Spinal cord (tissue), 10 donors: Measurements from ENCODE around the gene CSNK1G3. TPM values are rescaled to one million over a fixed set of nuclear protein-coding genes. Genes with fewer than 3 reads are reported as not detected.
A peak's percentile ranks its signal among the peaks of the same experiment; 100 is the strongest.

Experiments used
- DNase-seq, 6 donors: peaks; one replicate each; pipeline versions ENCODE4 v3.0.0 to v3.0.0-alpha.2; 2013 to 2015; ENCODE audit warnings: low spot score in 6 of 6, low read depth in 4 of 6
- H3K27ac ChIP-seq: one replicate; pipeline ENCODE4 v1.5.1; 2013; ENCODE audit warnings: low read depth, low read length, control low read depth
- H3K27me3 ChIP-seq: one replicate; pipeline ENCODE4 v1.6.1; 2013; ENCODE audit warnings: low read length; ENCODE audit not compliant: control insufficient read depth, insufficient read depth
- H3K36me3 ChIP-seq: one replicate; pipeline ENCODE4 v1.6.1; 2013; ENCODE audit warnings: low read length; ENCODE audit not compliant: control insufficient read depth, insufficient read depth
- H3K4me1 ChIP-seq: one replicate; pipeline ENCODE4 v1.6.1; 2013; ENCODE audit warnings: low read length; ENCODE audit not compliant: control insufficient read depth, insufficient read depth
- H3K4me3 ChIP-seq: one replicate; pipeline ENCODE4 v1.5.1; 2013; ENCODE audit warnings: low read depth, low read length, control low read depth
- H3K9me3 ChIP-seq: one replicate; pipeline ENCODE4 v1.6.1; 2013; ENCODE audit warnings: low read length; ENCODE audit not compliant: control insufficient read depth, insufficient read depth
- WGBS: methylation state at CpG from one replicate; pipeline ENCODE4 v1.1.5; 2013; ENCODE audit warnings: missing lambda C conversion rate; ENCODE audit not compliant: insufficient coverage; 5-methylcytosine and 5-hydroxymethylcytosine counted together
- polyA plus RNA-seq, 2 donors: library from polyadenylated mRNA; unstranded; fragments of 120-200 nt; gene quantifications; one replicate each; pipeline ENCODE4 v1.2.1, GENCODE V29; 2013; ENCODE audit not compliant: insufficient read length in 2 of 2
- total RNA-seq, 2 donors: library from RNA; depleted of rRNA in 1 of 2; stranded (reverse); fragments of 120-200 nt in 1 of 2; fragments of >200 nt in 1 of 2; gene quantifications; one replicate each; pipeline versions ENCODE4 v1.2.3 to v1.2.4, GENCODE V29; 2013 to 2014
- donor health status: healthy.

Gene CSNK1G3
- total and polyA plus RNA-seq, 4 donors = 27.6 to 111 (median 54.6) TPM

DNA sequence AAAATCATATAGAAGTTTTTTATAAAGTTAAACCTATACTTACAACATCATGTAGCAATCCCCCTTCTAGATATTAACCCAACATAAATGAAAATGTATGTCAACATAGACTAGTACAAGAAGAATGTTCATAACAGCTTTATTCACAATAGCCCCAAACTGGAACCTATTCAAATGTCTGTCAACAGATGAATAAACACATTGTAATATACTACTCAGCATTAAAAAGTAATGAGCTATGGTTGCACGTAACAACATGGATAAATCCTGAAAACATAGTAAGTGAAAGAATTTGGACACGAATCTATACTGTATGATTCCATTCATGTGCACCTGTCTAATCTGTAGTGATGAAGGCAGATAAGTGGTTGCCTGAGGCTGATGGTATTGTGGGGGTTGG lies 73.9 kb downstream of the CSNK1G3 start:
- H3K4me1 ChIP-seq = no peaks in the 10 kb centered on the region
- H3K27me3 ChIP-seq = no peaks in the 10 kb centered on the region
- no peak overlapping the region for H3K27ac ChIP-seq
- H3K36me3 ChIP-seq = no peaks in the 10 kb centered on the region
- no peaks in the 10 kb centered on the region for H3K9me3 ChIP-seq
- DNase-seq = no peak
- H3K4me3 ChIP-seq = no peak overlapping the region
- WGBS = 100% methylated on average over 1 of the region's 2 CpGs

DNA sequence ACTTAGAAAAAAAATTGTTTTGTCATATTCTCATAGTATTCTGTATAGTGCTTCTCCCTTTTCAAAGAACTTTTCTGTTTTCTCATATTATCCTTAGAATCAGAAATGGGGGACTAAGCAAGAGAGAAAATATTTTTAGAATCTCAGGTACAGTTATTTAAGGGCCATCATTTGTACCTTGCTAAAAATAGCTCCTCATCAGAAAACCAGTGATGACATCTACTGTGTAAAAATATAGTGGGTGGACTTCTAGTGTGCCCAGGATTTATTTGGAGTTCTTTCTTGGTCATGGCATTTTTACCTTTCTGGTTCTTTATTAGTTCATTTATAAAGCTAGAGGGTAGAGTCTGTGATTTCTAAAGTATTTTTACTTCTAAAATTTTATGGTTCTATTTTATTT lies 82.5 kb downstream of the CSNK1G3 start:
- no peak overlapping the region for H3K27ac ChIP-seq
- H3K27me3 ChIP-seq = no peaks in the 10 kb centered on the region
- no peaks in the 10 kb centered on the region for H3K4me1 ChIP-seq
- H3K9me3 ChIP-seq = no peaks in the 10 kb centered on the region
- no peak for DNase-seq
- no peak overlapping the region for H3K4me3 ChIP-seq
- H3K36me3 ChIP-seq = no peaks in the 10 kb centered on the region

GRCh38 chr5:123597018-123597417 lies 85.0 kb downstream of the CSNK1G3 start:
- WGBS = no CpG with 5 or more reads among the region's 1 CpG
- Histone ChIP-seq H3K4me3 (no peak overlapping the region), H3K9me3 (no peaks in the 10 kb centered on the region), H3K27ac (no peak overlapping the region), H3K27me3 (no peaks in the 10 kb centered on the region), H3K4me1 (no peaks in the 10 kb centered on the region), H3K36me3 (no peaks in the 10 kb centered on the region)
- no peak for DNase-seq

DNA sequence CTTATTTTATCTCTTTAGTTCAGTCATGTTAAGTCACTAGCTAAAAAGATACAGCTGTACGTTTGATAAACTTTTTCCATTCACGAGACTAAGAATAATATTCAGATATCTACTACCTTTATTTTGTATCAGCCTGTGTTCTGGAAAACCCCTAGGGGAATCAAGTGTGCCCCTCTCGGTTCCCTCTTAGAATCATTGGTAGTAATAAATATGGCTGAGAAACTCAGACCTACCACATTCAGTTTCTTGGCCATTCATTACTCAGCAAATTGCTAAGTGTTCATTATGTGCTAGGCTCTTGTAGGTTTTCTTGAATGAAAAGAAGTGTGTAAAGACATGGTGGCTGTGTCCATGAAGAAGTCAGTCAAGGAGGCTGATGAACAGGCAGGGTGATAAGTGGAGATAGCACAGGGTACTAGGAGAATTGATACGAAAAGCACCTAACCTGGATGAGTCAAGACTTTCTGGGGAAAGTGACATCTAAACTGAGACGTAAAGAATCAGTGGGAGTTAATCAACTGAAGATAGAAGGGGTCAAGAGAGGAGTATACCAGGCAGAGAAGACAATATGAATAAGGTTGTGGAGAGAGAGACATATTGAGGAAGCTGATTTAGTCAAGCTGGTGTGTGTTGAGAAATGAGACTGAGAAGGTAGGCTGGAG lies 86.2 kb downstream of the CSNK1G3 start:
- DNase-seq = no peak
- Histone ChIP-seq H3K4me1 (no peaks in the 10 kb centered on the region), H3K9me3 (no peaks in the 10 kb centered on the region), H3K36me3 (no peaks in the 10 kb centered on the region), H3K4me3 (no peak overlapping the region), H3K27me3 (no peaks in the 10 kb centered on the region), H3K27ac (no peak overlapping the region)
- WGBS = 96% methylated on average over 2 of the region's 5 CpGs

DNA sequence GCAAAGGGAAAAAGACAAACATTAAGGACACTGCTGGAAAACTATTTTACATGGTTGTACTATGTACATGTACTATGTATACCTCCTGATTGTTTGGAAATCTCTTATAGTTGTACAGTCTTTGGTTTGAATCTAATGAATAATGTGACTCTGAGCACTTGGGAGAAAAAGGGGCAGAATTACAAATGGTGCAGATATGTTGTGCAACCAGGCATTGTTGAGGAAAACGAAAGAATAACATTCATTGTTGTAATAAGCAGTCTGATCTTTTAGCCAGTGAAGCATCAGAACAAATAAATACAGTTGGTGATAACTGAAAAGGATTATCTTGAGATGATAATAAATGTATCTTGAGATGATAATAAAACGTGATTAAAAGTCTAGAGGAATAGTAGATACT lies 87.2 kb downstream of the CSNK1G3 start:
- Histone ChIP-seq H3K36me3 (no peaks in the 10 kb centered on the region), H3K27me3 (no peaks in the 10 kb centered on the region), H3K4me1 (no peaks in the 10 kb centered on the region), H3K9me3 (no peaks in the 10 kb centered on the region), H3K4me3 (no peak overlapping the region), H3K27ac (no peak overlapping the region)
- DNase-seq = no peak
- no CpG with 5 or more reads among the region's 2 CpGs for WGBS

DNA sequence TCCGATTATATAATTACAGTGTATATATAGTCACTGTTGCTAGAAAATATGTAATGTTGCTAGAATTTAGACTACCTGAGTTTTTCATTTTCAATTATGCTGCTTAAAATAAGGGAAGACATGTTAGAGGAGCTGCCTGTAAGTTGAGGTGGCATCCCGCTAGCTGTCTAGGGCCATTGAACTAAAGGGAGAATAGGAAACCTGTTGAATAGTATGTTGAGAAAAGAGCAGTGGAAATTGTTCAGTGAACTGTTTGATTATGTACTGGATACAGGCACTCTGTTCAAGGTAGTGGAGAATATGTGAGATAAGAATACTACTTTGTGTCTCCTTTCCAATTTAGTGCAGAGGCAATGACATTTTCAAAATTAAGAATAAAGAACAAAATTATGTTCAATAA lies 89.6 kb downstream of the CSNK1G3 start:
- 100% methylated on average over 1 of the region's 2 CpGs for WGBS
- H3K4me3 ChIP-seq = no peak overlapping the region
- no peaks in the 10 kb centered on the region for H3K36me3 ChIP-seq
- no peak for DNase-seq
- H3K9me3 ChIP-seq = no peaks in the 10 kb centered on the region
- H3K27me3 ChIP-seq = no peaks in the 10 kb centered on the region
- no peak overlapping the region for H3K27ac ChIP-seq
- H3K4me1 ChIP-seq = no peaks in the 10 kb centered on the region

GRCh38 chr5:123605822-123606221 lies 93.8 kb downstream of the CSNK1G3 start:
- Histone ChIP-seq H3K9me3 (no peaks in the 10 kb centered on the region), H3K27ac (no peak overlapping the region), H3K27me3 (no peaks in the 10 kb centered on the region), H3K4me1 (no peaks in the 10 kb centered on the region), H3K36me3 (no peaks in the 10 kb centered on the region), H3K4me3 (no peak overlapping the region)
- no peak for DNase-seq

- 100% methylated on average over 1 of the region's 2 CpGs for WGBS
- H3K27ac ChIP-seq = no peak overlapping the region
- no peak for DNase-seq
- no peaks in the 10 kb centered on the region for H3K4me1 ChIP-seq
- H3K36me3 ChIP-seq = no peaks in the 10 kb centered on the region
- H3K4me3 ChIP-seq = no peak overlapping the region
- no peaks in the 10 kb centered on the region for H3K27me3 ChIP-seq
- H3K9me3 ChIP-seq = no peaks in the 10 kb centered on the region
Measured at GRCh38 chr5:123610209-123610608, 98.2 kb downstream of the CSNK1G3 start.

DNA sequence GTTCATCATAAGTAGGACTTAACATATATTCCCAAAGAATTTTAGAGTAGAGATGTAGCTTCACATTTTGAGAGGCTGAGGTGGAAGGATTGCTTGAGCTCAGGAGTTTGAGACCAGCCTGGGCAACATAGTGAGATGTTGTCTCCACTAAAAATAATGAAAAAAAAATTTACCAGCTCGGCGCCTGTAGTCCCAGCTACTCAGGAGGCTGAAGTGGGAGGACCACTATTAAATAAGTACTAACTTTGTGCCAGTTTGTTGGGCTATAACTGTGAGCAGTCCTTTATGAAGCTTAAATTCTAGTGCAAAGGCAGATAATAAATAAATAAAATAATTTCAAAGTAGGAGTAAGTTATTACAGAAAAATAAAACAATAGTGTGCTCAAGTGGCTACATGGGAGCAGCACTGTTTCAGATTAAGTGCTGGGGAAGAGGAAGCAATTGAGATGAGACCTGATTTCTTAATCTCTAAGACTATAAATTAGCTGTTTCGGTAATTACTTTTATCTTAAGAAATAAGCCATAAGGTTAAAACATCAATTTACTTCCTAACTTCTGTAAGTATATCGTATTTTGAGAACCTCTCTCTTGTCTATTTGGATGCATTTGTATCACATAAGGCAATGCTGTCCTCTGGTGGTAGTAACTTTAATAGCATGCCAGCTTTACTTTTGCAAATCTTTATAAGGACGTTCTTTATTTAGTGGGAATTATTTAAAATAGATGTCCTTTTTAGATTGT lies 98.9 kb downstream of the CSNK1G3 start:
- DNase-seq = peak; percentile 38 to 90 (median 59)
- Histone ChIP-seq H3K4me3 (no peak overlapping the region), H3K9me3 (no peaks in the 10 kb centered on the region), H3K4me1 (no peaks in the 10 kb centered on the region), H3K27me3 (no peaks in the 10 kb centered on the region), H3K27ac (no peak overlapping the region), H3K36me3 (no peaks in the 10 kb centered on the region)
- WGBS = no CpG with 5 or more reads among the region's 5 CpGs

DNA sequence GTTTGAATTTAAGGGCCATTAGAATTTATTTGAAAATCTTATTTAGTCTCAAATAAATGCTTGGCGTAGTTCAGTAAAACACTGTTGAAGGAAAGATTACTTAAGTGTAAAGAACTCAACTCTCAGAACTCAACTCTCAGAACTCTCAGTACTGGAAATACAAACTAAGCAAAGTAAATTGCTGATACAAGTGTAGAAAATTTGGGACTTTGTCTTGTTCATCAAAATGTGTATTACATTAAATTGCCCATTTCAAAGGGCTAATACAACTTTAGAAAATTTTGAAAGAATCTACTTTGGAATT lies 99.4 kb downstream of the CSNK1G3 start:
- Histone ChIP-seq H3K27me3 (no peaks in the 10 kb centered on the region), H3K9me3 (no peaks in the 10 kb centered on the region), H3K4me1 (no peaks in the 10 kb centered on the region), H3K4me3 (no peak overlapping the region), H3K36me3 (no peaks in the 10 kb centered on the region), H3K27ac (no peak overlapping the region)
- no CpG with 5 or more reads among the region's 1 CpG for WGBS
- no peak for DNase-seq
